Trophoblast cell (in vitro differentiated cells and primary cell): Measurements from ENCODE around the gene DLX3.

ENCODE experiments used
- DNase-seq, 2 donors: peaks; one replicate each; pipeline ENCODE4 v3.0.0-alpha.2; 2016
- H2AFZ ChIP-seq: 2 replicates; pipeline ENCODE4 v1.6.1; 2013; ENCODE audit warnings: low read length, moderate library complexity, mild to moderate bottlenecking; ENCODE audit not compliant: insufficient read depth, poor library complexity
- H2AK5ac ChIP-seq: 2 replicates; pipeline ENCODE4 v1.6.1; 2013; ENCODE audit warnings: mild to moderate bottlenecking, low read length
- H2BK120ac ChIP-seq: 2 replicates; pipeline ENCODE4 v1.6.1; 2013; ENCODE audit warnings: low read length, mild to moderate bottlenecking, moderate library complexity; ENCODE audit not compliant: insufficient read depth, poor library complexity
- H2BK12ac ChIP-seq: 2 replicates; pipeline ENCODE4 v1.6.1; 2013; ENCODE audit warnings: mild to moderate bottlenecking, low read length, moderate library complexity
- H2BK5ac ChIP-seq: 2 replicates; pipeline ENCODE4 v1.6.1; 2013; ENCODE audit warnings: low read length, low read depth, moderate library complexity, mild to moderate bottlenecking; ENCODE audit not compliant: poor library complexity
- H3K14ac ChIP-seq: 2 replicates; pipeline ENCODE4 v1.6.1; 2013; ENCODE audit warnings: mild to moderate bottlenecking, low read length
- H3K18ac ChIP-seq: 2 replicates; pipeline ENCODE4 v1.6.1; 2013; ENCODE audit warnings: mild to moderate bottlenecking, low read length
- H3K23ac ChIP-seq: 2 replicates; pipeline ENCODE4 v1.6.1; 2013; ENCODE audit warnings: low read length
- H3K27ac ChIP-seq: 2 replicates; pipeline ENCODE4 v1.5.1; 2013; ENCODE audit warnings: low read depth, mild to moderate bottlenecking, inconsistent platforms, low read length, moderate library complexity
- H3K27me3 ChIP-seq: 2 replicates; pipeline ENCODE4 v1.6.1; 2013; ENCODE audit warnings: inconsistent platforms, mild to moderate bottlenecking, low read length, moderate library complexity; ENCODE audit not compliant: insufficient read depth
- H3K36me3 ChIP-seq, 2 experiments: 1 replicate in 1 of 2; 2 replicates in 1 of 2; pipeline ENCODE4 v1.6.1; 2013; ENCODE audit warnings: low read length in 2 of 2, mild to moderate bottlenecking in 2 of 2, moderate library complexity in 1 of 2; ENCODE audit not compliant: insufficient read depth in 2 of 2, control insufficient read depth in 1 of 2
- H3K4ac ChIP-seq: 2 replicates; pipeline ENCODE4 v1.6.1; 2013; ENCODE audit warnings: low read depth, mild to moderate bottlenecking, low read length, moderate library complexity
- H3K4me1 ChIP-seq, 2 experiments: 1 replicate in 1 of 2; 2 replicates in 1 of 2; pipeline ENCODE4 v1.6.1; 2013; ENCODE audit warnings: low read length in 2 of 2, mild to moderate bottlenecking in 2 of 2, moderate library complexity in 1 of 2; ENCODE audit not compliant: insufficient read depth in 2 of 2, control insufficient read depth in 1 of 2
- H3K4me2 ChIP-seq: 2 replicates; pipeline ENCODE4 v1.6.1; 2013; ENCODE audit warnings: inconsistent platforms, mild to moderate bottlenecking, low read length, moderate library complexity
- H3K4me3 ChIP-seq: 2 replicates; pipeline ENCODE4 v1.5.1; 2013; ENCODE audit warnings: mild to moderate bottlenecking, low read depth, low read length, inconsistent platforms
- H3K79me1 ChIP-seq: one replicate; pipeline ENCODE4 v1.6.1; 2013; ENCODE audit warnings: low read length
- H3K79me2 ChIP-seq: 2 replicates; pipeline ENCODE4 v1.6.1; 2013; ENCODE audit warnings: low read length, mild to moderate bottlenecking; ENCODE audit not compliant: control insufficient read depth, insufficient read depth, poor library complexity
- H3K9ac ChIP-seq: 2 replicates; pipeline ENCODE4 v1.6.1; 2013; ENCODE audit warnings: mild to moderate bottlenecking, low read length
- H3K9me3 ChIP-seq: 2 replicates; pipeline ENCODE4 v1.6.1; 2013; ENCODE audit warnings: low read depth, mild to moderate bottlenecking, control low read depth, inconsistent platforms, low read length; ENCODE audit not compliant: insufficient read depth
- H4K12ac ChIP-seq: 2 replicates; pipeline ENCODE4 v1.6.1; 2013; ENCODE audit warnings: low read depth, mild to moderate bottlenecking, low read length, moderate library complexity
- H4K8ac ChIP-seq: 2 replicates; pipeline ENCODE4 v1.6.1; 2013; ENCODE audit warnings: low read depth, mild to moderate bottlenecking, low read length, moderate library complexity
- H4K91ac ChIP-seq: one replicate; pipeline ENCODE4 v1.6.1; 2013; ENCODE audit warnings: low read depth, mild to moderate bottlenecking, low read length, moderate library complexity
- WGBS: extraction: QIAGEN DNeasy Blood & Tissue Kit; methylation state at CpG from one replicate; pipeline ENCODE4 v1.1.7; 2013; ENCODE audit warnings: missing lambda C conversion rate; ENCODE audit not compliant: insufficient read length, insufficient coverage; ENCODE audit errors: extremely low coverage; 5-methylcytosine and 5-hydroxymethylcytosine counted together

DLX3 gene

GRCh38 chr17:49986396-49987289 is 8.4 kb downstream of the DLX3 start:
- Histone ChIP-seq H3K4ac (no peak overlapping the region), H3K79me1 (no peaks in the 10 kb centered on the region), H2BK5ac (no peak overlapping the region), H2AFZ (no peak overlapping the region), H4K8ac (no peak overlapping the region), H3K9ac (no peak overlapping the region), H3K36me3 (peaks cover 17 to 18% of the 10 kb centered on the region in 2 experiments), H3K4me1 (peaks cover 3 to 8% of the 10 kb centered on the region in 2 experiments), H3K18ac (no peak overlapping the region), H2BK120ac (no peak overlapping the region), H3K27me3 (no peaks in the 10 kb centered on the region), H3K4me3 (no peak overlapping the region), H3K79me2 (no peaks in the 10 kb centered on the region), H4K12ac (no peak overlapping the region), H2BK12ac (no peak overlapping the region), H4K91ac (no peak overlapping the region), H2AK5ac (no peak overlapping the region), H3K9me3 (peaks cover 4% of the 10 kb centered on the region), H3K14ac (no peak overlapping the region), H3K23ac (no peak overlapping the region), H3K4me2 (no peak overlapping the region), H3K27ac (no peak overlapping the region)
- DNase-seq: no peak
- no CpG with 5 or more reads among the region's 6 CpGs for WGBS

GRCh38 chr17:49985310-49985990 is 9.6 kb downstream of the DLX3 start:
- H3K4me3 ChIP-seq: no peak overlapping the region
- no peak overlapping the region for H3K27ac ChIP-seq
- H2AK5ac ChIP-seq: no peak overlapping the region
- no peak overlapping the region for H3K4ac ChIP-seq
- H3K9ac ChIP-seq: no peak overlapping the region
- no peak for DNase-seq
- WGBS: no CpG with 5 or more reads among the region's 3 CpGs
- peaks cover 10 to 17% of the 10 kb centered on the region in 2 experiments for H3K4me1 ChIP-seq
- H3K18ac ChIP-seq: no peak overlapping the region
- H2BK12ac ChIP-seq: no peak overlapping the region
- no peak overlapping the region for H2AFZ ChIP-seq
- H3K23ac ChIP-seq: no peak overlapping the region
- H2BK120ac ChIP-seq: no peak overlapping the region
- no peak overlapping the region for H3K4me2 ChIP-seq
- no peak overlapping the region for H4K12ac ChIP-seq
- peaks cover 4% of the 10 kb centered on the region for H3K9me3 ChIP-seq
- no peak overlapping the region for H3K14ac ChIP-seq
- H2BK5ac ChIP-seq: no peak overlapping the region
- H3K27me3 ChIP-seq: no peaks in the 10 kb centered on the region
- no peaks in the 10 kb centered on the region for H3K79me1 ChIP-seq
- H4K91ac ChIP-seq: no peak overlapping the region
- H4K8ac ChIP-seq: no peak overlapping the region
- H3K36me3 ChIP-seq: peaks cover 7 to 8% of the 10 kb centered on the region in 2 experiments
- no peaks in the 10 kb centered on the region for H3K79me2 ChIP-seq

GRCh38 chr17:49984776-49985175 is 10.2 kb downstream of the DLX3 start:
- Histone ChIP-seq H3K4me1 (peaks cover 11 to 17% of the 10 kb centered on the region in 2 experiments), H4K12ac (no peak overlapping the region), H3K79me2 (no peaks in the 10 kb centered on the region), H2AK5ac (no peak overlapping the region), H3K9ac (no peak overlapping the region), H3K9me3 (peaks cover 4% of the 10 kb centered on the region), H3K4me2 (no peak overlapping the region), H3K36me3 (peaks cover 5% of the 10 kb centered on the region in 2 experiments), H2BK120ac (no peak overlapping the region), H3K27ac (no peak overlapping the region), H3K4me3 (no peak overlapping the region), H3K27me3 (no peaks in the 10 kb centered on the region), H3K23ac (no peak overlapping the region), H2BK5ac (no peak overlapping the region), H3K4ac (no peak overlapping the region), H2AFZ (no peak overlapping the region), H2BK12ac (no peak overlapping the region), H4K91ac (no peak overlapping the region), H3K14ac (no peak overlapping the region), H4K8ac (no peak overlapping the region), H3K79me1 (no peaks in the 10 kb centered on the region), H3K18ac (no peak overlapping the region)
- WGBS: no CpG with 5 or more reads among the region's 2 CpGs
- DNase-seq: no peak

- Histone ChIP-seq H2AK5ac (no peak overlapping the region), H2AFZ (no peak overlapping the region), H3K9me3 (peaks cover 4% of the 10 kb centered on the region), H3K79me1 (no peaks in the 10 kb centered on the region), H3K27me3 (no peaks in the 10 kb centered on the region), H3K9ac (no peak overlapping the region), H4K8ac (no peak overlapping the region), H2BK12ac (no peak overlapping the region), H2BK120ac (no peak overlapping the region), H3K18ac (no peak overlapping the region), H3K79me2 (no peaks in the 10 kb centered on the region), H4K12ac (no peak overlapping the region), H2BK5ac (no peak overlapping the region), H3K14ac (no peak overlapping the region), H3K4ac (no peak overlapping the region), H3K4me3 (no peak overlapping the region), H3K23ac (no peak overlapping the region), H4K91ac (no peak overlapping the region), H3K4me1 (peaks cover 11 to 17% of the 10 kb centered on the region in 2 experiments), H3K27ac (no peak overlapping the region), H3K4me2 (no peak overlapping the region), H3K36me3 (peaks cover 3 to 4% of the 10 kb centered on the region in 2 experiments)
- no CpG with 5 or more reads among the region's 3 CpGs for WGBS
- DNase-seq: no peak
Measured at GRCh38 chr17:49984283-49984682, 10.7 kb downstream of the DLX3 start.
